Natural killer cell (primary cell): Measurements from ENCODE around the gene CDHR3. TPM values are rescaled to one million over a fixed set of nuclear protein-coding genes. Genes with fewer than 3 reads are reported as not detected.
"Not testable (repeated sequence)": the region's sequence is repeated elsewhere in the genome, so short reads cannot be mapped to it uniquely, and the experiment has no call there.

Experiments
- ATAC-seq, 3 donors: fragments of 150-1000 bp in 2 of 3; fragments of 200-7000 bp in 1 of 3; cut with Tn5 transposase; 1 replicate in 1 of 3; 2 replicates in 2 of 3; pipeline ENCODE4 v1.10.0; 2021; ENCODE audit warnings: mild to moderate bottlenecking in 2 of 3, moderate library complexity in 2 of 3
- DNase-seq, 2 donors: peaks; one replicate each; pipeline versions ENCODE4 v3.0.0 to v3.0.0-alpha.2; 2013 to 2021; ENCODE audit warnings: mixed read lengths in 1 of 2
- H3K27ac ChIP-seq: one replicate; pipeline ENCODE4 v1.5.1; 2013; ENCODE audit warnings: mild to moderate bottlenecking, low read length
- H3K27me3 ChIP-seq: one replicate; pipeline ENCODE4 v1.6.1; 2013; ENCODE audit warnings: low read length; ENCODE audit not compliant: control insufficient read depth, insufficient read depth
- H3K36me3 ChIP-seq: one replicate; pipeline ENCODE4 v1.6.1; 2013; ENCODE audit warnings: low read length; ENCODE audit not compliant: control insufficient read depth, insufficient read depth
- H3K4me1 ChIP-seq: one replicate; pipeline ENCODE4 v1.6.1; 2013; ENCODE audit warnings: low read length; ENCODE audit not compliant: control insufficient read depth, insufficient read depth
- H3K4me3 ChIP-seq: one replicate; pipeline ENCODE4 v1.5.1; 2013; ENCODE audit warnings: low read length
- H3K9me3 ChIP-seq: one replicate; pipeline ENCODE4 v1.6.1; 2013; ENCODE audit warnings: low read length; ENCODE audit not compliant: control insufficient read depth, insufficient read depth
- H3K27ac Mint-ChIP-seq, 2 donors: one replicate each; pipeline ENCODE4 v1.8.0; 2022; ENCODE audit warnings: mild to moderate bottlenecking in 2 of 2, mixed read lengths in 2 of 2, moderate library complexity in 1 of 2
- H3K27me3 Mint-ChIP-seq, 2 donors: one replicate each; pipeline ENCODE4 v1.8.0; 2022; ENCODE audit warnings: low read depth in 2 of 2, mixed read lengths in 2 of 2
- H3K36me3 Mint-ChIP-seq: one replicate; pipeline ENCODE4 v1.8.0; 2022; ENCODE audit warnings: mixed read lengths
- H3K4me1 Mint-ChIP-seq, 2 donors: one replicate each; pipeline ENCODE4 v1.8.0; 2022; ENCODE audit warnings: mixed read lengths in 2 of 2
- H3K4me3 Mint-ChIP-seq: one replicate; pipeline ENCODE4 v1.8.0; 2022; ENCODE audit warnings: mild to moderate bottlenecking, moderate library complexity, mixed read lengths
- H3K9me3 Mint-ChIP-seq, 2 donors: one replicate each; pipeline ENCODE4 v1.8.0; 2022; ENCODE audit warnings: mixed read lengths in 2 of 2
- CTCF ChIP-seq: fragments of 200-600 bp; IDR thresholded peaks from one replicate; pipeline ENCODE4 v1.8.0; 2022; ENCODE audit warnings: antibody characterized with exemption
- whole genome bisulfite sequencing: methylation state at CpG from one replicate; pipeline ENCODE4 v1.1.7; 2013; ENCODE audit warnings: missing lambda C conversion rate; ENCODE audit not compliant: insufficient coverage; 5-methylcytosine and 5-hydroxymethylcytosine counted together
- intact Hi-C: fragments of 100-400 bp; cut with micrococcal nuclease; formaldehyde crosslinking; loops from one replicate; pipeline ENCODE4 v1.14.2; 2022
- total RNA-seq, 4 donors: library from RNA; stranded (reverse); fragments of 120-200 nt in 1 of 4; gene quantifications; one replicate each; pipeline versions ENCODE4 v1.2.3 to v1.2.4, GENCODE V29; 2013 to 2022

Gene CDHR3
- total RNA-seq, 3 donors from 2014 or later (not counting 1 experiment from before 2014, with no cell fraction given): 9.2 to 12.4 (median 10.2) TPM

- Histone ChIP-seq H3K36me3 (no peaks in the 10 kb centered on the region), H3K27me3 (peaks cover 2% of the 10 kb centered on the region), H3K4me3 (no peak overlapping the region), H3K27ac (no peak overlapping the region), H3K4me1 (no peaks in the 10 kb centered on the region), H3K9me3 (peaks cover 3% of the 10 kb centered on the region)
- ATAC-seq (no peak), DNase-seq (no peak)
- Mint-ChIP-seq H3K4me1 (no peaks in the 10 kb centered on the region), H3K36me3 (no peaks in the 10 kb centered on the region), H3K27me3 (peaks cover 5 to 13% of the 10 kb centered on the region in 2 donors), H3K27ac (no peak overlapping the region), H3K9me3 (no peaks in the 10 kb centered on the region), H3K4me3 (no peak overlapping the region)
- no peak for TF ChIP-seq CTCF
- 86% methylated on average over 1 of the region's 1 CpG for WGBS
- intact Hi-C loops: no loop called here
Measured at GRCh38 chr7:106001886-106002285, 38.8 kb downstream of the CDHR3 start.

GRCh38 chr7:106003525-106004064 is 40.5 kb downstream of the CDHR3 start:
- Histone ChIP-seq H3K9me3 (peaks cover 5% of the 10 kb centered on the region), H3K27me3 (peaks cover 2% of the 10 kb centered on the region), H3K36me3 (no peaks in the 10 kb centered on the region), H3K27ac (no peak overlapping the region), H3K4me3 (no peak overlapping the region), H3K4me1 (no peaks in the 10 kb centered on the region)
- H3K27ac Mint-ChIP-seq: no peak overlapping the region
- no peak for TF ChIP-seq CTCF
- peaks cover 5 to 15% of the 10 kb centered on the region in 2 donors for H3K27me3 Mint-ChIP-seq
- ATAC-seq: no peak
- no peak overlapping the region for H3K4me3 Mint-ChIP-seq
- no peaks in the 10 kb centered on the region for H3K4me1 Mint-ChIP-seq
- intact Hi-C loops: no loop called here
- H3K36me3 Mint-ChIP-seq: no peaks in the 10 kb centered on the region
- peaks cover 0 to 3% of the 10 kb centered on the region in 2 donors for H3K9me3 Mint-ChIP-seq
- WGBS: 83% methylated on average over 5 of the region's 5 CpGs
- no peak for DNase-seq

- H3K4me3 ChIP-seq: no peak overlapping the region
- H3K27ac ChIP-seq: no peak overlapping the region
- no peak for ATAC-seq
- H3K4me1 Mint-ChIP-seq: peaks cover 9 to 13% of the 10 kb centered on the region in 2 donors
- peaks cover 5% of the 10 kb centered on the region for H3K9me3 ChIP-seq
- no peak overlapping the region for H3K27ac Mint-ChIP-seq
- no peaks in the 10 kb centered on the region for H3K36me3 ChIP-seq
- no peak for DNase-seq
- 96% methylated on average over 5 of the region's 5 CpGs for WGBS
- H3K9me3 Mint-ChIP-seq: peaks cover 0 to 3% of the 10 kb centered on the region in 2 donors
- H3K4me1 ChIP-seq: peaks cover 10% of the 10 kb centered on the region
- intact Hi-C loops: loop anchor here (5.0 kb wide), 1 partner anchor 130 kb away; the partner anchor contains the start of gene ATXN7L1
- H3K27me3 Mint-ChIP-seq: peaks cover 13 to 40% of the 10 kb centered on the region in 2 donors
- H3K36me3 Mint-ChIP-seq: no peaks in the 10 kb centered on the region
- H3K27me3 ChIP-seq: peaks cover 5% of the 10 kb centered on the region
- TF ChIP-seq CTCF: no peak
- H3K4me3 Mint-ChIP-seq: no peak overlapping the region
Measured at GRCh38 chr7:106006906-106007305, 43.8 kb downstream of the CDHR3 start.

DNA sequence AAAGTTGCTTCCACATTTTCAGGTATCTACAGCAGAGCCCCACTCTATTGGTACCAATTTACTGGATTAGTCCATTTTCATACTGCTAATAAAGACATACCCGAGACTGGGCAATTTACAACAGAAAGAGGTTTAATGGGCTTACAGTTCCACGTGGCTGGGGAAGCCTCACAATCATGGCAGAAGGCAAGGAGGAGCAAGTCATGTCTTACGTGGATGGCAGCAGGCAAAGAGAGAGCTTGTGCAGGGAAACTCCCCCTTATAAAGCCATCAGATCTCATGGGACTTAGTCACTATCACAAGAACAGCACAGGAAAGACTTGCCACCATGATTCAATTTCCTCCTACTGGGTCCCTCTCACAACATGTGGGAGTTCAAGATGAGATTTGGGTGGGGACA is 44.7 kb downstream of the CDHR3 start:
- intact Hi-C loops: loop anchor here (5.0 kb wide), 1 partner anchor 130 kb away; the partner anchor contains the start of gene ATXN7L1
- H3K27me3 ChIP-seq: not testable (repeated sequence)

More for the DNA sequence above, 44.7 kb downstream of the CDHR3 start:
- H3K27ac Mint-ChIP-seq, DNase-seq, H3K9me3 ChIP-seq, ATAC-seq, H3K36me3 Mint-ChIP-seq, H3K27ac ChIP-seq, H3K4me3 Mint-ChIP-seq, H3K4me3 ChIP-seq, H3K36me3 ChIP-seq, H3K9me3 Mint-ChIP-seq: not testable (repeated sequence)
- peaks cover 10% of the 10 kb centered on the region for H3K4me1 ChIP-seq
- Mint-ChIP-seq H3K4me1 (peaks cover 9 to 13% of the 10 kb centered on the region in 2 donors), H3K27me3 (peaks cover 21 to 49% of the 10 kb centered on the region in 2 donors)
- WGBS: 81% methylated on average over 3 of the region's 3 CpGs
